ENCODE measurements around the gene ST3GAL3.

Gene ST3GAL3

GRCh38 chr1:43979528-43980254 lies 272.4 kb downstream of the ST3GAL3 start:
- 0 out of 2 replicates have a peak, but pooled peaks have one; percentile 22 for TF ChIP-seq POLR2AphosphoS5 (IDR thresholded peaks at IDR 0.05; ENCODE audit: low read depth, low read length)
- no peak for TF ChIP-seq REST (IDR thresholded peaks at IDR 0.05; ENCODE audit: insufficient read depth in 1 of 2, low read depth in 2 of 2, low read length in 2 of 2)
- TF ChIP-seq SIN3A (IDR thresholded peaks at IDR 0.05; ENCODE audit: borderline replicate concordance, insufficient read depth, low read length) = peak; percentile 23; the same call in 1 of the 2 replicates

- TF ChIP-seq TAF1 (IDR thresholded peaks at IDR 0.05; ENCODE audit: borderline replicate concordance, insufficient read depth, low read length) = no peak
- TF ChIP-seq SIN3A (IDR thresholded peaks at IDR 0.05; ENCODE audit: borderline replicate concordance, insufficient read depth, low read length) = no peak
- TF ChIP-seq REST (IDR thresholded peaks at IDR 0.05; ENCODE audit: insufficient read depth in 1 of 2, low read depth in 2 of 2, low read length in 2 of 2) = no peak
- no peak for TF ChIP-seq FOXP2 (optimal IDR thresholded peaks at IDR 0.05; ENCODE audit: borderline replicate concordance, extremely low read depth, extremely low read length, insufficient read depth)
- no peak for TF ChIP-seq POLR2AphosphoS5 (IDR thresholded peaks at IDR 0.05; ENCODE audit: low read depth, low read length)
These were observed 273.2 kb downstream of the ST3GAL3 start for GRCh38 chr1:43980255-43981134.

Measured in PFSK-1 (cell line).